H9 (cell line): ENCODE measurements around the gene NTSR1. TPM values are rescaled to one million over a fixed set of nuclear protein-coding genes. Genes with fewer than 3 reads are reported as not detected.

Experiments used
- DNase-seq: peaks from one replicate; pipeline ENCODE4 v3.0.0-alpha.2; 2017
- H2AFZ ChIP-seq: one replicate; pipeline ENCODE4 v1.6.1; 2013; ENCODE audit warnings: mild to moderate bottlenecking, low read length, control low read depth, moderate library complexity
- H2AK5ac ChIP-seq: 2 replicates; pipeline ENCODE4 v1.6.1; 2013; ENCODE audit warnings: low read length, control low read depth, mixed read lengths; ENCODE audit not compliant: insufficient read length
- H2BK120ac ChIP-seq: one replicate; pipeline ENCODE4 v1.6.1; 2013; ENCODE audit warnings: low read depth, mild to moderate bottlenecking, low read length, control low read depth, inconsistent platforms; ENCODE audit not compliant: poor library complexity, severe bottlenecking
- H2BK12ac ChIP-seq: 2 replicates; pipeline ENCODE4 v1.6.1; 2013; ENCODE audit warnings: low read length, control low read depth, mixed read lengths, low read depth; ENCODE audit not compliant: insufficient read length
- H2BK15ac ChIP-seq: 2 replicates; pipeline ENCODE4 v1.6.1; 2013; ENCODE audit warnings: low read depth, low read length, control low read depth
- H2BK20ac ChIP-seq: one replicate; pipeline ENCODE4 v1.6.1; 2013; ENCODE audit warnings: low read depth, mild to moderate bottlenecking, low read length, control low read depth, inconsistent platforms; ENCODE audit not compliant: poor library complexity, severe bottlenecking
- H2BK5ac ChIP-seq: 2 replicates; pipeline ENCODE4 v1.6.1; 2013; ENCODE audit warnings: low read length, control low read depth, mixed read lengths; ENCODE audit not compliant: insufficient read length
- H3K14ac ChIP-seq: 2 replicates; pipeline ENCODE4 v1.6.1; 2013; ENCODE audit warnings: low read length, control low read depth; ENCODE audit not compliant: insufficient read depth
- H3K18ac ChIP-seq: 2 replicates; pipeline ENCODE4 v1.6.1; 2013; ENCODE audit warnings: low read depth, mild to moderate bottlenecking, mixed read lengths, low read length, control low read depth; ENCODE audit not compliant: insufficient read length
- H3K23ac ChIP-seq: 2 replicates; pipeline ENCODE4 v1.6.1; 2013; ENCODE audit warnings: low read length, control low read depth, mixed read lengths, low read depth; ENCODE audit not compliant: insufficient read length
- H3K23me2 ChIP-seq: 2 replicates; pipeline ENCODE4 v1.6.1; 2013; ENCODE audit warnings: low read depth, mild to moderate bottlenecking, mixed read lengths, low read length, control low read depth; ENCODE audit not compliant: insufficient read length, poor library complexity, severe bottlenecking
- H3K27ac ChIP-seq: 2 replicates; pipeline ENCODE4 v1.5.1; 2013; ENCODE audit warnings: low read length, control low read depth, mixed read lengths, low read depth; ENCODE audit not compliant: insufficient read length
- H3K27me3 ChIP-seq: 2 replicates; pipeline ENCODE4 v1.6.1; 2013; ENCODE audit warnings: low read length, control low read depth, inconsistent platforms; ENCODE audit not compliant: insufficient read depth
- H3K4ac ChIP-seq: 2 replicates; pipeline ENCODE4 v1.6.1; 2013; ENCODE audit warnings: low read depth, mild to moderate bottlenecking, control low read depth, inconsistent platforms, low read length, moderate library complexity
- H3K4me1 ChIP-seq: 2 replicates; pipeline ENCODE4 v1.6.1; 2013; ENCODE audit warnings: low read length, control low read depth, inconsistent platforms; ENCODE audit not compliant: insufficient read depth
- H3K4me2 ChIP-seq: 2 replicates; pipeline ENCODE4 v1.6.1; 2013; ENCODE audit warnings: low read length, control low read depth, mixed read lengths; ENCODE audit not compliant: insufficient read length, insufficient read depth
- H3K56ac ChIP-seq: 2 replicates; pipeline ENCODE4 v1.6.1; 2013; ENCODE audit warnings: low read depth, mild to moderate bottlenecking, mixed read lengths, low read length, control low read depth; ENCODE audit not compliant: insufficient read length
- H3K79me1 ChIP-seq: 2 replicates; pipeline ENCODE4 v1.6.1; 2013; ENCODE audit warnings: low read depth, mild to moderate bottlenecking, moderate library complexity, low read length, control low read depth, inconsistent platforms; ENCODE audit not compliant: insufficient read depth, poor library complexity, severe bottlenecking
- H3K79me2 ChIP-seq: 2 replicates; pipeline ENCODE4 v1.6.1; 2013; ENCODE audit warnings: low read length, control low read depth, inconsistent platforms; ENCODE audit not compliant: insufficient read depth
- H3K9ac ChIP-seq: 2 replicates; pipeline ENCODE4 v1.6.1; 2013; ENCODE audit warnings: low read length, control low read depth, mixed read lengths; ENCODE audit not compliant: insufficient read length; ENCODE audit errors: extremely low read depth
- H3K9me3 ChIP-seq: one replicate; pipeline ENCODE4 v1.6.1; 2013; ENCODE audit warnings: low read depth, low read length, inconsistent platforms; ENCODE audit not compliant: control insufficient read depth
- H3T11ph ChIP-seq: one replicate; pipeline ENCODE4 v1.6.1; 2013; ENCODE audit warnings: mild to moderate bottlenecking, low read length, control low read depth, inconsistent platforms
- H4K20me1 ChIP-seq: one replicate; pipeline ENCODE4 v1.6.1; 2013; ENCODE audit not compliant: control insufficient read depth, insufficient read length, insufficient read depth
- H4K5ac ChIP-seq: 2 replicates; pipeline ENCODE4 v1.6.1; 2013; ENCODE audit warnings: low read depth, mild to moderate bottlenecking, mixed read lengths, low read length, control low read depth; ENCODE audit not compliant: insufficient read length
- H4K8ac ChIP-seq: replicated peaks from 2 replicates; pipeline ENCODE4 v1.6.1; 2013; ENCODE audit warnings: low read length, control low read depth, mixed read lengths, low read depth; ENCODE audit not compliant: insufficient read length
- H4K91ac ChIP-seq: 2 replicates; pipeline ENCODE4 v1.6.1; 2013; ENCODE audit warnings: low read depth, mild to moderate bottlenecking, moderate library complexity, mixed read lengths, low read length, control low read depth; ENCODE audit not compliant: insufficient read length
- H3K27ac Mint-ChIP-seq, 3 experiments: 2 replicates in 2 of 3; 3 replicates in 1 of 3; pipeline ENCODE4 v1.8.0; 2020 to 2021; ENCODE audit warnings: mixed read lengths in 3 of 3, mild to moderate bottlenecking in 1 of 3, moderate library complexity in 1 of 3
- H3K27me3 Mint-ChIP-seq: 2 replicates; pipeline ENCODE4 v1.8.0; 2021; ENCODE audit warnings: low read depth, mild to moderate bottlenecking, moderate library complexity, mixed read lengths
- H3K36me3 Mint-ChIP-seq, 3 experiments: 2 replicates in 2 of 3; 3 replicates in 1 of 3; pipeline ENCODE4 v1.8.0; 2020 to 2021; ENCODE audit warnings: low read depth in 3 of 3, mixed read lengths in 3 of 3; ENCODE audit not compliant: insufficient read depth in 1 of 3
- H3K4me1 Mint-ChIP-seq, 2 experiments: 2 replicates each; pipeline ENCODE4 v1.8.0; 2020; ENCODE audit warnings: mixed read lengths in 2 of 2
- H3K4me3 Mint-ChIP-seq, 2 experiments: 2 replicates in 1 of 2; 3 replicates in 1 of 2; pipeline ENCODE4 v1.8.0; 2020 to 2021; ENCODE audit warnings: mild to moderate bottlenecking in 2 of 2, mixed read lengths in 2 of 2, moderate library complexity in 1 of 2
- H3K9me3 Mint-ChIP-seq, 2 experiments: 2 replicates in 1 of 2; 3 replicates in 1 of 2; pipeline ENCODE4 v1.8.0; 2020; ENCODE audit warnings: mild to moderate bottlenecking in 2 of 2, mixed read lengths in 2 of 2, moderate library complexity in 1 of 2
- WGBS: extraction: QIAGEN DNeasy Blood & Tissue Kit; methylation state at CpG from one replicate; pipeline ENCODE4 v1.1.7; 2013; ENCODE audit warnings: missing lambda C conversion rate, low lambda C conversion rate, mixed read lengths; ENCODE audit not compliant: insufficient read length; ENCODE audit errors: extremely low coverage; 5-methylcytosine and 5-hydroxymethylcytosine counted together
- total RNA-seq: library from RNA; stranded (reverse); gene quantifications from 2 replicates; pipeline ENCODE4 v1.2.1, GENCODE V29; 2021
- TF ChIP-seq, protein P1 (sequence below): fragments of 200-600 bp; sonication (generic); conservative IDR thresholded peaks from 3 replicates; pipeline ENCODE4 v1.8.0; 2021; ENCODE audit warnings: antibody characterized with exemption, mild to moderate bottlenecking

Gene NTSR1
- total RNA-seq, 1 experiment from 2014 or later: 0.11 TPM

DNA sequence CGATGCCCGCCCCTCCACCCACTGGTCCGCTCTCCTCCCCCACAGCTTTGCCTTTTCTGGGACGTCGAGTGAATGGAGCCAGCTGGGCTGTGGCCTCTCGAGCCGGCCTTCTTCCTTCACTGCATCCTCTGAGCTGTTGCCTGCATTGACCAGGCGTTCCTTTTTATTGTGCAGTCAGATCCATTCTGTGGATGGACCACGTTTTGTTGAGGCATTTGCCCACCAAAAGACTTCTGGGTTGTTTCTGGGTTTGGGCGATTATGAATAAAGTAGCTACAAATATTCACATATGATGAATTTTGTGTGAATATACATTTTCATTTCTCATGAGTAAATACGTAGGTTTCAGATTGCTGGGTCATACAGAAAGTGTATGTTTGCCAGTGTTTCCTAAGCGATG, 9.9 kb downstream of the NTSR1 start:
- H2AFZ ChIP-seq: no peak overlapping the region
- H4K91ac ChIP-seq: no peak overlapping the region
- H3K23me2 ChIP-seq: no peaks in the 10 kb centered on the region
- H3K4me1 ChIP-seq: no peaks in the 10 kb centered on the region
- H2BK120ac ChIP-seq: no peak overlapping the region
- no peak overlapping the region for H3K4ac ChIP-seq
- H3K36me3 Mint-ChIP-seq: peaks cover 2 to 20% (median 4%) of the 10 kb centered on the region in 3 experiments; a peak in 6 of 7 replicates
- H3T11ph ChIP-seq: no peak overlapping the region
- H2BK20ac ChIP-seq: no peak overlapping the region
- H2AK5ac ChIP-seq: no peak overlapping the region
- H3K79me2 ChIP-seq: no peaks in the 10 kb centered on the region
- no peaks in the 10 kb centered on the region for H3K27me3 ChIP-seq
- no peak overlapping the region for H3K9ac ChIP-seq
- no peak overlapping the region for H3K14ac ChIP-seq
- H4K5ac ChIP-seq: no peak overlapping the region
- H3K9me3 Mint-ChIP-seq: peaks cover 20 to 28% of the 10 kb centered on the region in 2 experiments
- H3K4me3 Mint-ChIP-seq: no peak overlapping the region
- no CpG with 5 or more reads among the region's 12 CpGs for WGBS
- H3K56ac ChIP-seq: no peak overlapping the region
- no peaks in the 10 kb centered on the region for H4K20me1 ChIP-seq
- TF ChIP-seq, protein P1, sequence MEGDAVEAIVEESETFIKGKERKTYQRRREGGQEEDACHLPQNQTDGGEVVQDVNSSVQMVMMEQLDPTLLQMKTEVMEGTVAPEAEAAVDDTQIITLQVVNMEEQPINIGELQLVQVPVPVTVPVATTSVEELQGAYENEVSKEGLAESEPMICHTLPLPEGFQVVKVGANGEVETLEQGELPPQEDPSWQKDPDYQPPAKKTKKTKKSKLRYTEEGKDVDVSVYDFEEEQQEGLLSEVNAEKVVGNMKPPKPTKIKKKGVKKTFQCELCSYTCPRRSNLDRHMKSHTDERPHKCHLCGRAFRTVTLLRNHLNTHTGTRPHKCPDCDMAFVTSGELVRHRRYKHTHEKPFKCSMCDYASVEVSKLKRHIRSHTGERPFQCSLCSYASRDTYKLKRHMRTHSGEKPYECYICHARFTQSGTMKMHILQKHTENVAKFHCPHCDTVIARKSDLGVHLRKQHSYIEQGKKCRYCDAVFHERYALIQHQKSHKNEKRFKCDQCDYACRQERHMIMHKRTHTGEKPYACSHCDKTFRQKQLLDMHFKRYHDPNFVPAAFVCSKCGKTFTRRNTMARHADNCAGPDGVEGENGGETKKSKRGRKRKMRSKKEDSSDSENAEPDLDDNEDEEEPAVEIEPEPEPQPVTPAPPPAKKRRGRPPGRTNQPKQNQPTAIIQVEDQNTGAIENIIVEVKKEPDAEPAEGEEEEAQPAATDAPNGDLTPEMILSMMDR: no peak
- H3K27me3 Mint-ChIP-seq: peaks cover 75% of the 10 kb centered on the region
- H2BK5ac ChIP-seq: no peak overlapping the region
- peaks cover 0 to 6% of the 10 kb centered on the region in 2 experiments; a peak in 2 of 4 replicates for H3K4me1 Mint-ChIP-seq
- no peaks in the 10 kb centered on the region for H3K79me1 ChIP-seq
- H3K23ac ChIP-seq: no peak overlapping the region
- no peak overlapping the region for H3K4me2 ChIP-seq
- H3K18ac ChIP-seq: no peak overlapping the region
- no peak overlapping the region for H2BK15ac ChIP-seq
- H3K9me3 ChIP-seq: peaks cover 4% of the 10 kb centered on the region
- no peak overlapping the region for H4K8ac ChIP-seq
- DNase-seq: no peak
- H2BK12ac ChIP-seq: no peak overlapping the region
- no peak overlapping the region for H3K27ac Mint-ChIP-seq
- H3K27ac ChIP-seq: no peak overlapping the region
